Thoracic aorta (tissue), 2 donors: Measurements from ENCODE around the gene NFIA. TPM values are rescaled to one million over a fixed set of nuclear protein-coding genes. Genes with fewer than 3 reads are reported as not detected.

Experiments
- ATAC-seq: fragments of 150-250 bp; one replicate; pipeline ENCODE4 v1.8.0; 2017; ENCODE audit warnings: low read depth; ENCODE audit not compliant: insufficient number of reproducible peaks, low FRiP score
- DNase-seq: peaks from one replicate; pipeline ENCODE4 v3.0.0-alpha.2; 2020; ENCODE audit warnings: low spot score
- H3K27ac ChIP-seq, 2 donors: fragments of 200-600 bp; sonication (generic); 1 replicate in 1 of 2; 2 replicates in 1 of 2; pipeline ENCODE4 v1.5.1; 2016; ENCODE audit warnings: mild to moderate bottlenecking in 2 of 2, moderate library complexity in 2 of 2
- H3K27me3 ChIP-seq: fragments of 200-600 bp; sonication (generic); replicated peaks from 2 replicates; pipeline ENCODE4 v1.6.0; 2016; ENCODE audit warnings: mild to moderate bottlenecking; ENCODE audit not compliant: insufficient read depth
- H3K36me3 ChIP-seq: fragments of 200-600 bp; sonication (generic); one replicate; pipeline ENCODE4 v1.5.1; 2016
- H3K4me1 ChIP-seq, 2 donors: fragments of 200-600 bp; sonication (generic); 1 replicate in 1 of 2; 2 replicates in 1 of 2; pipeline versions ENCODE4 v1.5.1 to v1.6.0; 2016; ENCODE audit warnings: low read depth in 2 of 2, mild to moderate bottlenecking in 1 of 2; ENCODE audit not compliant: control insufficient read depth in 1 of 2
- H3K4me3 ChIP-seq: fragments of 200-600 bp; sonication (generic); 2 replicates; pipeline ENCODE4 v1.5.1; 2016; ENCODE audit warnings: mild to moderate bottlenecking
- H3K9me3 ChIP-seq: fragments of 200-600 bp; sonication (generic); 2 replicates; pipeline ENCODE4 v1.5.1; 2016
- total RNA-seq, 2 donors: library from RNA; depleted of rRNA; stranded (reverse); fragments of >200 nt; gene quantifications; one replicate each; pipeline versions ENCODE4 v1.1.0 to v1.2.3, GENCODE V29; 2016
- TF ChIP-seq, protein P1 (sequence below): fragments of 200-600 bp; sonication (generic); IDR thresholded peaks from one replicate; pipeline ENCODE4 v1.5.1; 2019; ENCODE audit warnings: antibody characterized with exemption

NFIA gene
- total RNA-seq, 2 donors from 2014 or later = 99.8 to 118 TPM

DNA sequence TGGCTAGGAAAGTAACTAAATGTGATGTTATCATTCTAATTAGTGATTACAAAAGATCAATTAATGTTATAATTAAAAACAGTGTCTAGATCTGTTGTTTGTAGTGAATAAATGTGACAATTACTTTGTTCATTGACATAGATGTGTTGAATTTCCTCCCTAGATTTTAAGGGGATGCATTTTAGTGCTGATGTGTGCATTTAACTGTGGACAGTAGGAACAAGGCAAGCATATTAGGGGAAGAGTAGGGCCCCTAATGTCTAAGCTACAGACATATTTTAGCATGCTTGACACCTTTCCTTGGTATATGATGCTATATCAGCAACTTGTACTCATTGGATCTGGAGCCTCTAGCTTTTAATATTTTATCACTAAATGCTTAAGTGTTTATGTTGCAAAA lies 48.9 kb downstream of the NFIA start:
- no peak for ATAC-seq
- no peaks in the 10 kb centered on the region for H3K9me3 ChIP-seq
- TF ChIP-seq, protein P1, sequence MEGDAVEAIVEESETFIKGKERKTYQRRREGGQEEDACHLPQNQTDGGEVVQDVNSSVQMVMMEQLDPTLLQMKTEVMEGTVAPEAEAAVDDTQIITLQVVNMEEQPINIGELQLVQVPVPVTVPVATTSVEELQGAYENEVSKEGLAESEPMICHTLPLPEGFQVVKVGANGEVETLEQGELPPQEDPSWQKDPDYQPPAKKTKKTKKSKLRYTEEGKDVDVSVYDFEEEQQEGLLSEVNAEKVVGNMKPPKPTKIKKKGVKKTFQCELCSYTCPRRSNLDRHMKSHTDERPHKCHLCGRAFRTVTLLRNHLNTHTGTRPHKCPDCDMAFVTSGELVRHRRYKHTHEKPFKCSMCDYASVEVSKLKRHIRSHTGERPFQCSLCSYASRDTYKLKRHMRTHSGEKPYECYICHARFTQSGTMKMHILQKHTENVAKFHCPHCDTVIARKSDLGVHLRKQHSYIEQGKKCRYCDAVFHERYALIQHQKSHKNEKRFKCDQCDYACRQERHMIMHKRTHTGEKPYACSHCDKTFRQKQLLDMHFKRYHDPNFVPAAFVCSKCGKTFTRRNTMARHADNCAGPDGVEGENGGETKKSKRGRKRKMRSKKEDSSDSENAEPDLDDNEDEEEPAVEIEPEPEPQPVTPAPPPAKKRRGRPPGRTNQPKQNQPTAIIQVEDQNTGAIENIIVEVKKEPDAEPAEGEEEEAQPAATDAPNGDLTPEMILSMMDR = no peak
- H3K4me1 ChIP-seq = peaks cover 12 to 53% of the 10 kb centered on the region in 2 donors
- no peak for DNase-seq
- no peak overlapping the region for H3K4me3 ChIP-seq
- H3K27ac ChIP-seq = no peak overlapping the region
- no peaks in the 10 kb centered on the region for H3K27me3 ChIP-seq
- H3K36me3 ChIP-seq = peaks cover 4% of the 10 kb centered on the region

DNA sequence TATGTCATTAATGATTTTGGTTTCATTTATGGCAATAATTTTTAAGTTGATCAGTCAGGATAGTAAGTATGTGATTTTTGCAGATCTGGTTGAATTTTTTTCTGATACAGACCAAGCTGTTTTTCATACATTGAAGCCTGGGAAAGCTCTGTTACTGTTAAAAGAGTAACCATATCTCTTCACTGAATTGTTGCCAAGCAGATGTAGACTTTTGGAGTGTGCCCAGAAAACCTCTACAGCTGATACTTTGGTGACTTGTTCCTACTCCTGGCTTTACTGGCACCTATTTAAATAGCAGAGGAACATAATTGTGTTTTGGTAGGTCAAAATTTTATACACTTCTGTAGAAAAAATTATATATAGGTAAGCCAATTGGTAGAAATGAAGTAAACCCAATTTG lies 49.4 kb downstream of the NFIA start:
- peak overlapping the region; percentile 40 to 86 for H3K27ac ChIP-seq
- H3K9me3 ChIP-seq = no peaks in the 10 kb centered on the region
- H3K4me3 ChIP-seq = peak overlapping the region; percentile 64
- peaks cover 12 to 50% of the 10 kb centered on the region in 2 donors for H3K4me1 ChIP-seq
- no peaks in the 10 kb centered on the region for H3K27me3 ChIP-seq
- no peak for ATAC-seq
- TF ChIP-seq, protein P1 = no peak
- H3K36me3 ChIP-seq = peaks cover 4% of the 10 kb centered on the region
- DNase-seq = no peak

DNA sequence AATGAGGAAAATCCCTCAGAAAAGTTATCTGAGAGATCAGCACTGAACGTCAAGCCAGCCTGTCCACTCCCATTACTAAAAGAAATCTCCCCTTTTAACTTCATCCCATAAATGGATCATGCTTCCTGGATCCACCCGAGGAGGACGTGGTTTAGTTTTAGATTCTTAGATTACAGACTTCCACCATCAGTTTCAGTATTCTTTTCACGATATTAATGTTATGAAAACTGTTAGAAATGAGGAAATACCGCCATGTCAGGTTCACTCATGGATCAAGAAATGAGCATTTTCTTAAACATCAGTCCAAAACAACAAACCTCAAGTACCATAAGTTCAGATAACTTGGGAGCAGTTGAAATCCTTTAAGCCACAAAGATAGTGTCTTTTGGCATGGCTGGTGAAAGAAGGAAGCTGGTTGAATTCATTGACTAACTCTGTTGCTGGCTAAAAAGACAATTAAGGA lies 49.8 kb downstream of the NFIA start:
- no peak for DNase-seq
- peaks cover 12 to 55% of the 10 kb centered on the region in 2 donors for H3K4me1 ChIP-seq
- H3K36me3 ChIP-seq = peaks cover 4% of the 10 kb centered on the region
- H3K9me3 ChIP-seq = no peaks in the 10 kb centered on the region
- no peaks in the 10 kb centered on the region for H3K27me3 ChIP-seq
- TF ChIP-seq, protein P1 = no peak
- H3K4me3 ChIP-seq = peak overlapping the region; percentile 64
- no peak for ATAC-seq
- peak overlapping the region; percentile 40 to 86 for H3K27ac ChIP-seq

DNA sequence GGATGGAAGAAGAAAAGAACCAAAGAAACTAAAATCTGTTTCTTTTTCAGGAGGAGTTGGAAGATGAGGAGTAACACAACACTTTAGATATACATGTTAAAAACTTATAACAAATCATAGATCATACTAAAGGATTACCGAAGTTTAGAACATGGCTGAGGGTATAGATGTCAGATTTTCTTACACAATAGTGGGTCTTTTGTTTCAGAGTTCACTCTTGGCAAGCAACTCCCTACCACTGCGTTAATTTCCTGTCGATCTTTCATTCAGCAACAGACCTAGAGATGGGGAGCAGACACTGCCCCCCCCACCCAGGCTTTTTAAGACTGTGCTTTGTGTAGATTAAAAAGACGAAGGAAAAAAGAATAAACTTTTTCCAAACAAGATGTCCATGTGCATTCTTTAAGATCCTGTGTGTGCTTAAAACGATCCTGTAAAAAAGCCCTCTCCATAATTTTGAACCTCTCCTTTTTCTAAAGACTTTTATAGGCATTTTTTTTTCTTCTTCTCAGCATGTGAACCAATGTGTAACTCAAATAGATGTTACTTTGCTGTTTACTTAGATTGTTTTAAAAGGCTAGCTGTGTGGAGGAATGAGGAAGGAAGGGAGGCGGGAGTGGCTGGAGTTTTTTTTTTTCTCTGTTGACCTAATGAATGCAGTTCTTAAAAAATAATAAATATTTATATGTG lies 50.4 kb downstream of the NFIA start:
- Histone ChIP-seq H3K4me1 (peaks cover 12 to 61% of the 10 kb centered on the region in 2 donors), H3K27ac (peak overlapping the region; percentile 40 to 86), H3K4me3 (peak overlapping the region; percentile 64), H3K36me3 (peaks cover 4% of the 10 kb centered on the region), H3K9me3 (no peaks in the 10 kb centered on the region), H3K27me3 (no peaks in the 10 kb centered on the region)
- DNase-seq = no peak
- TF ChIP-seq, protein P1 = no peak
- ATAC-seq = no peak

DNA sequence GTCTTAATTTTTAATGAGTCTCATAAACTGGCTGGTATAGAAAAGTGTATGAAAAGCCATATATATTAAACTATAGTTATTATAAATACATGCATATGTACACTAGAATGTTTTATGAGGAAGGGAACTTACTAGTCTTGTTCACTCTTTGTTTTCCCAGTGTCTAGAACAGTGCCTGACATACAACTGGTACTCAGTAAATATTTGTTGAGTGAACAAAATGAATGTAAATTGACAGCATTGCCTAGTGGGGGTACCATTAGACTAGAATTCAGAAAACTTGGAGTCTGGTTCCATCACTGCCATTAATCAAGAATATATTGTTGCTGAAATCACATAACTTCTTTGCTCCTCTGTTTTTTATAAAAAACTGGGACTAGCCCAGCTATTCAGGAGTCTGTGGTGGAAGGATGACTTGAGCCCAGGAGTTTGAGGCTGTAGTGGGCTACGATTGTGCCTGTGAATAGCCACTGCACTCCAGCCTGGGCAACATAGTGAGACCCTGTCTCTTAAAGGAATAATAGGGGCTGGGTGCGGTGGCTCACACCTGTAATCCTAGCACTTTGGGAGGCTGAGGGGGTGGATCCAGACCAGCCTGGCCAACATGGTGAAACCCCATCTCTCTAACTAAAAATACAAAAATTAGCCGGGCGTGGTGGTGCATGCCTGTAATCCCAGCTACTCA lies 51.1 kb downstream of the NFIA start:
- Histone ChIP-seq H3K27ac (peak overlapping the region; percentile 40 to 86), H3K9me3 (no peaks in the 10 kb centered on the region), H3K4me3 (no peak overlapping the region), H3K36me3 (peaks cover 4% of the 10 kb centered on the region), H3K27me3 (no peaks in the 10 kb centered on the region), H3K4me1 (peaks cover 12 to 66% of the 10 kb centered on the region in 2 donors)
- TF ChIP-seq, protein P1 = no peak
- no peak for DNase-seq
- ATAC-seq = no peak
